MCF 10A (cell line): ENCODE measurements around the gene ABCC9. TPM values are rescaled to one million over a fixed set of nuclear protein-coding genes. Genes with fewer than 3 reads are reported as not detected.
"Not testable (repeated sequence)": the region's sequence is repeated elsewhere in the genome, so short reads cannot be mapped to it uniquely, and the experiment has no call there.

Experiments
- BruUV-seq: library from RNA; stranded (reverse); fragments of 400-500 nt; replicated peaks from 2 replicates; lab custom pipeline; 2021; lab: Mats Ljungman, UMichigan
- CTCF ChIA-PET: fragments of 300-600 bp; sonication (Branson Sonifier 250); formaldehyde crosslinking; extraction: SDS; loops from one replicate; lab custom pipeline; 2021; ENCODE audit warnings: antibody characterized with exemption, inconsistent platforms; lab: Yijun Ruan, JAX
- POLR2A ChIA-PET: fragments of 300-600, 350-650 bp; sonication (Branson Sonifier 250); formaldehyde crosslinking; extraction: SDS; loops from one replicate; lab custom pipeline; 2020; ENCODE audit warnings: antibody characterized with exemption, inconsistent platforms; lab: Yijun Ruan, JAX
- DNase-seq: peaks from one replicate; pipeline ENCODE4 v3.0.0-alpha.2; 2018; ENCODE audit not compliant: unreplicated experiment
- H3K27ac Mint-ChIP-seq: one replicate; pipeline ENCODE4 v1.8.0; 2022; ENCODE audit warnings: mild to moderate bottlenecking, low read depth, mixed read lengths; ENCODE audit not compliant: unreplicated experiment
- H3K27me3 Mint-ChIP-seq: one replicate; pipeline ENCODE4 v1.8.0; 2022; ENCODE audit warnings: mixed read lengths; ENCODE audit not compliant: insufficient read depth, unreplicated experiment
- H3K36me3 Mint-ChIP-seq: one replicate; pipeline ENCODE4 v1.8.0; 2022; ENCODE audit warnings: mild to moderate bottlenecking, moderate library complexity, mixed read lengths; ENCODE audit not compliant: insufficient read depth, unreplicated experiment
- H3K4me1 Mint-ChIP-seq: one replicate; pipeline ENCODE4 v1.8.0; 2022; ENCODE audit warnings: mixed read lengths; ENCODE audit not compliant: insufficient read depth, unreplicated experiment
- H3K4me3 Mint-ChIP-seq: one replicate; pipeline ENCODE4 v1.8.0; 2022; ENCODE audit warnings: mild to moderate bottlenecking, moderate library complexity, mixed read lengths; ENCODE audit not compliant: unreplicated experiment
- H3K9me3 Mint-ChIP-seq: one replicate; pipeline ENCODE4 v1.8.0; 2022; ENCODE audit warnings: mixed read lengths; ENCODE audit not compliant: unreplicated experiment
- intact Hi-C: fragments of 100-400 bp; cut with micrococcal nuclease; formaldehyde crosslinking; loops from 2 replicates; pipeline ENCODE4 v1.14.1; 2022
- total RNA-seq: library from RNA; stranded (reverse); gene quantifications from 2 replicates; pipeline ENCODE4 v1.2.3, GENCODE V29; 2022
- TF ChIP-seq, protein P1 (sequence below): fragments of 200-600 bp; IDR thresholded peaks from one replicate; pipeline ENCODE4 v1.8.0; 2022; ENCODE audit warnings: antibody characterized with exemption, mild to moderate bottlenecking; ENCODE audit not compliant: unreplicated experiment

Gene ABCC9
- total RNA-seq, 1 experiment from 2014 or later: 0.12 TPM

DNA sequence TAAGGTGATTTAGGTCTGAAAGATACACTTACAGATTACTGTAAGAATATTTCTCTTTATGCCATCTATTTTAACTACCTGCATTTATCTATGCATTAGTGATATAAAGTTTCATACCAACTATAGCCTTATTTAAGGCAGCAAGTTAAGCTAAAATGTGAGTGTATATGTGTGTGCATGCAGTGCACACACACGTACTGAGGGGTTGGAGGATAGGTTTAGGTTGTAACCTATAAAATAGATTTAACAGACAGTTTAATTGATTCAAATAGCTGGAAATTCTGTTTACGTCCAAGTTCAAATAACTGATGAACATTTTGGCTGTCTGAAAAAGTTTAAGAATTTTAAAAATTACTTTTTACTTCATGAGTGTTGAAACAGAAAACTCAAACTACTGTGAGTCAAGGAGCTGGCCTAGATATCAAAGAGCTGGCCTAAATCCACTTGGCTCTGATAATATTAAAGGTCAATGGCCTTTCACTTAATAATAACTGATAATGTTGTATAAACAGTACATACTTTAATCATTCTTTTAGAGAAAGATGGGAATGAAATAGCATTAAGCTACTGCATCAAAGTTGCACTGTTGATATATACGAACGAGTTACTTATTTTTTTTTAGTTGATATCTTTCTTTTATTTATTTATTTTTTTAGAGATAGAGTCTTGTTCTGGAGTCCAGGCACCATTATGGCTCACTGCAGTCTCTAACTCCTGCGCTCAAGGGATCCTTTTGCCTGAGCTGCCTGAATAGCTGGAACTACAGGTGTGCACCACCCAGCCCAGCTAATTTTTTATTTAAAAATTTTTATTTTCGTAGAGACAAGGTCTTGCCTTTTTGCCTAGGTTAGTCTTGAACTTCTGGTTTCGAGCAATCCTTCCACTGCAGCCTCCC, 152.9 kb downstream of the ABCC9 start:
- H3K4me1 Mint-ChIP-seq: no peaks in the 10 kb centered on the region
- ChIA-PET CTCF (interaction anchor here (0.6 to 0.7 kb wide), 2 partner anchors 62 to 230 kb away, joined by 3 read pairs; no protein-coding TSS in a partner anchor), POLR2A (interaction anchor here (0.6 kb wide), 1 partner anchor 12 kb away, joined by 3 read pairs; no protein-coding TSS in a partner anchor)
- BruUV-seq: no TSS peak
- DNase-seq: no peak
- peaks cover 3% of the 10 kb centered on the region for H3K9me3 Mint-ChIP-seq
- no peak overlapping the region for H3K27ac Mint-ChIP-seq
- peaks cover 14% of the 10 kb centered on the region for H3K27me3 Mint-ChIP-seq
- TF ChIP-seq, protein P1, sequence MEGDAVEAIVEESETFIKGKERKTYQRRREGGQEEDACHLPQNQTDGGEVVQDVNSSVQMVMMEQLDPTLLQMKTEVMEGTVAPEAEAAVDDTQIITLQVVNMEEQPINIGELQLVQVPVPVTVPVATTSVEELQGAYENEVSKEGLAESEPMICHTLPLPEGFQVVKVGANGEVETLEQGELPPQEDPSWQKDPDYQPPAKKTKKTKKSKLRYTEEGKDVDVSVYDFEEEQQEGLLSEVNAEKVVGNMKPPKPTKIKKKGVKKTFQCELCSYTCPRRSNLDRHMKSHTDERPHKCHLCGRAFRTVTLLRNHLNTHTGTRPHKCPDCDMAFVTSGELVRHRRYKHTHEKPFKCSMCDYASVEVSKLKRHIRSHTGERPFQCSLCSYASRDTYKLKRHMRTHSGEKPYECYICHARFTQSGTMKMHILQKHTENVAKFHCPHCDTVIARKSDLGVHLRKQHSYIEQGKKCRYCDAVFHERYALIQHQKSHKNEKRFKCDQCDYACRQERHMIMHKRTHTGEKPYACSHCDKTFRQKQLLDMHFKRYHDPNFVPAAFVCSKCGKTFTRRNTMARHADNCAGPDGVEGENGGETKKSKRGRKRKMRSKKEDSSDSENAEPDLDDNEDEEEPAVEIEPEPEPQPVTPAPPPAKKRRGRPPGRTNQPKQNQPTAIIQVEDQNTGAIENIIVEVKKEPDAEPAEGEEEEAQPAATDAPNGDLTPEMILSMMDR: no peak
- H3K4me3 Mint-ChIP-seq: no peak overlapping the region
- no peaks in the 10 kb centered on the region for H3K36me3 Mint-ChIP-seq
- intact Hi-C loops: no loop called here

DNA sequence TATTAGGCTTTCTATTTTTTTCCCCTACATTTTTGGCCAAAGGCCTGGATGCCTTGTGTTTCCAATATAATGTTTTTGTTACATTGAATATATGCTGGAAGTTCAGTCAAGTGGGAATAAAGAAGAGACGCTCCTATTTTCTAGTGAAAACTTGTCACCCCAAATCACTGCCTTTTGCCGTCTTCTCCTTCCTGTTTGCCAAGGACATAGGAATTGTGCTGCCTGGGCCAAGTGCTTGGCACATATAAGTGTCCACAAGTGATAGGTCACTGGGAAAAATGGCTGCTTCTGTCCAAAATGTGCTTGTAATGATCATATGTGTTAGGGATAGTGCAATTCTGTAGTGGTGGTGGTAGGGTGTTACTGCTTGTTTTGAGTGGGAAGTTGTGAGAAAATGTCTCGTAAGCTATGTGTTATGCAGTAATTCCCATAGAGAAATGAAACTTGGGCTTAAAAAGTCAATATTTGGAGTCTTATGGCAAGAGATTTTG, 155.1 kb downstream of the ABCC9 start:
- H3K27me3 Mint-ChIP-seq: no peaks in the 10 kb centered on the region
- no peak overlapping the region for H3K4me3 Mint-ChIP-seq
- ChIA-PET CTCF (interaction anchor here (0.7 kb wide), 1 partner anchor 100 kb away, joined by 3 read pairs; no protein-coding TSS in a partner anchor), POLR2A (interaction anchor here (0.8 kb wide), 1 partner anchor 188 kb away, joined by 3 read pairs; no protein-coding TSS in a partner anchor)
- TF ChIP-seq, protein P1: no peak
- H3K4me1 Mint-ChIP-seq: no peaks in the 10 kb centered on the region
- peaks cover 8% of the 10 kb centered on the region for H3K9me3 Mint-ChIP-seq
- H3K27ac Mint-ChIP-seq: no peak overlapping the region
- intact Hi-C loops: no loop called here
- no peaks in the 10 kb centered on the region for H3K36me3 Mint-ChIP-seq
- BruUV-seq: no TSS peak
- DNase-seq: no peak

DNA sequence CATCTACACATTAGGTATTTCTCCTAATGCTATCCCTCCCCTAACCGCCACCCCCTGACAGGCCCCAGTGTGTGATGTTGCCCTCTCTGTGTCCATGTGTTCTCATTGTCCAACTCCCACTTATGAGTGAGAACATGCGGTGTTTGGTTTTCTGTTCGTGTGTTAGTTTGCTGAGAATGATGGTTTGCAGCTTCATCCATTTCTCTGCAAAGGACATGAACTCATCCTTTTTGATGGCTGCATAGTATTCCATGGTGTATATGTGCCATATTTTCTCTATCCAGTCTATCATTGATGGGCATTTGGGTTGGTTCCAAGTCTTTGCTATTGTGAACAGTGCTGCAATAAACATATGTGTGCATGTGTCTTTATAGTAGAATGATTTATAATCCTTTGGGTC, 158.5 kb downstream of the ABCC9 start:
- DNase-seq, POLR2A ChIA-PET, H3K27me3 Mint-ChIP-seq, H3K9me3 Mint-ChIP-seq, H3K36me3 Mint-ChIP-seq, H3K27ac Mint-ChIP-seq, BruUV-seq, H3K4me3 Mint-ChIP-seq, CTCF ChIA-PET, intact Hi-C loops, H3K4me1 Mint-ChIP-seq: not testable (repeated sequence)

DNA sequence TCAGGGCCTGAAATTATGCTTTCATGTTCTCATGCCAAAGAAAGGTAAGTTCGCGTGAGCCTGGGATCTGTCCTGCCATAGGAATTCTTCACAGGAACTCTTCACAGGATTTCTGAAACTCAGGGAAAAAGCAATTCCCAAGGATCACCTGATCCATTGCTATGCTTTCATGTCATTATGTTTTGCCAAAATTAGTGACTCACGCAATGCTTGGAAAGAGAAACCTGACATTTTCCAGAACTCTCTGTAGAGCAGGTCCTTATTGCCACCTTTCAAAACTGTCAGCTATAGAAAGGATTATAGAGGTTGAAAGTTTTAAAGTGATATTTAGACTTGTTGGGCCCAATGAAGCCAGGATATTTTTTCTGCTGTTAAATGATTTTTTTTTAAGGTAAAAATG, 160.4 kb downstream of the ABCC9 start:
- no TSS peak for BruUV-seq
- Mint-ChIP-seq H3K27me3 (peaks cover 19% of the 10 kb centered on the region), H3K9me3 (peaks cover 8% of the 10 kb centered on the region), H3K27ac (no peak overlapping the region), H3K4me1 (no peaks in the 10 kb centered on the region), H3K36me3 (no peaks in the 10 kb centered on the region), H3K4me3 (no peak overlapping the region)
- TF ChIP-seq, protein P1: no peak
- DNase-seq: peak; percentile 25
- CTCF ChIA-PET: no interaction called here
- intact Hi-C loops: no loop called here
- POLR2A ChIA-PET: interaction anchor here (0.6 kb wide), 1 partner anchor 495 kb away, joined by 3 read pairs; no protein-coding TSS in a partner anchor
